Adrenal gland (tissue), 5 donors: ENCODE measurements around the gene CD36.

Experiments used
- CTCF ChIP-seq, 6 experiments: fragments of 450-650 bp in 4 of 6; fragments of 200-600 bp in 2 of 6; sonication (generic) in 1 of 6; IDR thresholded peaks; 1 replicate in 5 of 6; 2 replicates in 1 of 6; pipeline versions ENCODE4 v1.5.1 to v1.8.0; 2016 to 2021; ENCODE audit warnings: antibody characterized with exemption in 6 of 6, mild to moderate bottlenecking in 2 of 6, moderate library complexity in 1 of 6
- POLR2A ChIP-seq, 2 donors: fragments of 450-650 bp; IDR thresholded peaks; one replicate each; pipeline ENCODE4 v1.6.1; 2017; ENCODE audit warnings: antibody characterized with exemption in 2 of 2, mild to moderate bottlenecking in 2 of 2, moderate library complexity in 1 of 2
- donor health status: DM: no; HTN: no; CAD: no.

GRCh38 chr7:80634505-80634904 is 3.9 kb upstream of the CD36 start:
- TF ChIP-seq POLR2A (IDR thresholded peaks at IDR 0.05): no peak
- TF ChIP-seq CTCF (IDR thresholded peaks at IDR 0.05): no peak
